ENCODE data around the gene TRPM8.

TRPM8 gene

DNA sequence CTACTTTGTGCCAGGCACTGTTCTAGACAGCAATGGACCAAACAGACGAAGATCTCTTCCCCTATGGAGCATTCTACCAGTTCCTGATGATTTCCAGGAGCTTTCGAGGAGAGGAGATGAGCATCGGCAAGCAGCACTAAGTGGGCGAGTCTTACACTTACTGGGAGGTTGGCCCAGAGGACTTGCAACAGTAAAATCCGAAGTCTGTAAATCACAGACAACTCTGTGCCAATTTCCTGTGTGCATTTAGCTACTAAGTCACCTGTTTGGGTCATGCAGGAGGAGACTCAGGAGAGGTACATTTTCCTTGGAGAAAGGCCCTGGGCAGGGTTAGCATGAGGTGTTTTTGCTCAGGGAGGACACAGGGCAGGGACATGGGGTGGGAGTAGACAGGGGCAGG is 58.9 kb downstream of the TRPM8 start:
- no peak for DNase-seq

- peak; percentile 10 for DNase-seq
These were observed 59.6 kb downstream of the TRPM8 start for GRCh38 chr2:233976690-233977294.

DNA sequence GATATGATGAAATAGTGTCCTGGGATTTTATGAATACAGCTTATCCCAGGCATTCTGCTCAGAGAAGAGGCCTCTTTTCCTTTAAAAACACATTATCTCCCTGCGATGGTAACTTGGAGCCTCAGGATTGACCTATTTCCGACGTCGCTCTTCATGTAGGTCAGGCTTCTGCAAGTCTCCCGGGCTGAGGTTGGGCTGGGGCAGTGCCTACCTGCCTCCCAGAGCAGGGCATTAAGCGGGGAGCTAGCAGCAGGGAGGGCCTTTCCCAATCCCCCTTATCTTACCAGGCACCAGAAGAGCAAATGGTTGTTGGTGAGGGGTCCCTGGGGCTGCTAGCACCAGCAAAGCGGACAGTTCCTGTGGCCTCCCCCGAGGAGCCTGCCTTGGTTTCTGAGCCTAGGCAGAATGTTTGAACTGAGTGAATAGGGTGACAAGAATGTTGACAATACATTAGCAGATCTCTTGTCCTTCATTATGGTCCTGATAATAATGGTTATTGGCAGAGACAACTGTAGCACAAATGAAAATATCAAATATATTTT is 60.2 kb downstream of the TRPM8 start:
- no peak for DNase-seq

GRCh38 chr2:233979748-233980147 is 62.6 kb downstream of the TRPM8 start:
- no peak for DNase-seq

- DNase-seq, result no peak
These were observed 63.9 kb downstream of the TRPM8 start for GRCh38 chr2:233980955-233981561.

DNA sequence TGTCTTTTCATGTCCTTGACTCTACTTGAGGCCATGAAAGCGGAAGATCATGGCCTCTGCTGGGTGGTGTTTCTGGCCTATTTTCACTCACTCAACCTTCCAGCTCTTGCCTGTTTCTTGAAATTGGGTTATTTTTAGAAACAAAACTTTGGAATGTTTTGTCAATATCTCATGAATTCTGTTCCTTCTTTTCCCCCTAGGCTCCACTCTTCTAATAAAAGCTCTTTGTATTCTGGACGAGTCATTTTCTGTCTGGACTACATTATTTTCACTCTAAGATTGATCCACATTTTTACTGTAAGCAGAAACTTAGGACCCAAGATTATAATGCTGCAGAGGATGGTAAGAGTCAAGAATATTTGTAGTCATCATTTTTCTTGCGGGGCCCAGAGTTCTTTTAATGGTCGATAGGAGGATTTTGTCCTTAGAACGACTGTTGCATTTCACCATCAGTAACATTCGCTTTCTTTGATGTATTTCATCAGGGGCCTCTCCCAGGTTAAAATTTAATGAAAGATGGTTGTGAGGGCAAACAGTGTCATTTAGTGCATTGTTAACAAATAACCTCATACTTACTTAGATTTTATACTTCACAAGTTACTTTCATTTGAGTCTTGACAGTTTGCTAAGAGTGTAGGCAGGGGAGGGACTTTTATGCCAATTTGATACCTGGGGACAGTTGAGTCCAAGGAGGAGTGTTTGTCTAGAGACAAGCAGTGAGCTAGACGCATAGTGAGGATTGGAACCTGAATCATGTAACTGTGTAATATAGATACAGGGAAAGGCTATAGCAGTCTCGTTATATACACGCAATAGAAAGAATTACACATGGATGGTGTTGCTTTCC is 64.6 kb downstream of the TRPM8 start:
- DNase-seq, result no peak

DNA sequence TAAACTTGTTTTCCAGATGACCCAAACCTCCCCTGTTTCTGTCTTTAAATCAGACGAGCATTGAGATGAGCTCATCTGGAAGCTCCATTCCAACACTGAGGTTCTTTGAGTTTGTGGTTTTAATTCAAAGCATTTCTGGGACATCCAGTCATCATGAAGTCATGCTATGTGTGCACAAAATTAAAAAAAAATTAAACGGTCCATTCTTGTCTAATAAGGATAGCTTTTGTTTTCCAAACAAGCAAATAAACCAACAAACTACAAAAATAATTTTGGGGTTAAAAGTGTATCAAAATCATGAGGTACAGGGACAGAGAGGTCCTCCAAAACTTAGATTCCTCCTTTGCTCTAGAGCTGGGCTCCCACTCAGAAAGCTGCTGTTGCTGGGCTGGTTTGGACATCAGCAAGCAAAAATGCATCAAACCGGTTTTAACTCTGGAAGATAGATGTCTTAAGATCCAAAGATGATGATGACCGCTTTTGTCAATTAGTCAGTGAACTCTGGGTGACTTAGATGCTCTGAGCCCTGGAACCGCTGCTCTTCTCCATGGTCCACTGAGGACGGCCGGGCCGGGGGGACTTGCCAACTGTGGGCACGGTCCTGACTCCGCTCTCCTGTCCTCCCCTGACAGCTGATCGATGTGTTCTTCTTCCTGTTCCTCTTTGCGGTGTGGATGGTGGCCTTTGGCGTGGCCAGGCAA is 65.4 kb downstream of the TRPM8 start:
- no peak for DNase-seq

GRCh38 chr2:233983445-233983844 is 66.3 kb downstream of the TRPM8 start:
- DNase-seq, result no peak

- DNase-seq, result no peak
These were observed 71.4 kb downstream of the TRPM8 start for GRCh38 chr2:233988581-233988980.

DNA sequence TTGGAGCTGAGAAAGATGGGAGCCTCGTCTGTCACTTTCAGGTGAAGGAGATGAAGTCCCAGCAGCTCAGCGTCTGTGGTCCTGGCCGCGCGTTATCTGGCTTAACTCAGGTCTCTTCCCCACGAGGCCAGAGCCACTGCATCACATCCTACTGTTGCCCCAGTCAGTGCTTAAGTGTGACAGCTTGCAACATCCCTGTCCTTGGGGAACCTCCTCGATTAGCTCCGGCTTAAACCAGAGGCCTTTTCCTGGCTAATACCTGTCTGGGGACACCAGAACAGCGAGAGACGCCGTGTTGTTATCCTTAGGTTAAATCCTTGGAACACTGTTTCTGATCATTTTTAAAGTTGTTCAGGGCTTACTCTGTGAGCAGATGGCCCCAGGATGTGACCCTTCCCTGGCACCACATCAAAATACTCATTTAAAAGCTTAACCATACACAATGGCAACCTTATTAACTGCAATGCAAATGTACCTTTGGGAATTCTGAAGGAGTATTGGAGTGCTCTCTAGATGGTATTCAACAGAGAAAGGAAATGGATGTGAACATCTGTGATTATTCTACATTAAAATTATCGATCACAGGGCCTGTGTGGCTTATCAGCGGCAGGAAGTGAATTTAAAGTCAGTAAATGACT is 72.2 kb downstream of the TRPM8 start:
- no peak for DNase-seq

DNA sequence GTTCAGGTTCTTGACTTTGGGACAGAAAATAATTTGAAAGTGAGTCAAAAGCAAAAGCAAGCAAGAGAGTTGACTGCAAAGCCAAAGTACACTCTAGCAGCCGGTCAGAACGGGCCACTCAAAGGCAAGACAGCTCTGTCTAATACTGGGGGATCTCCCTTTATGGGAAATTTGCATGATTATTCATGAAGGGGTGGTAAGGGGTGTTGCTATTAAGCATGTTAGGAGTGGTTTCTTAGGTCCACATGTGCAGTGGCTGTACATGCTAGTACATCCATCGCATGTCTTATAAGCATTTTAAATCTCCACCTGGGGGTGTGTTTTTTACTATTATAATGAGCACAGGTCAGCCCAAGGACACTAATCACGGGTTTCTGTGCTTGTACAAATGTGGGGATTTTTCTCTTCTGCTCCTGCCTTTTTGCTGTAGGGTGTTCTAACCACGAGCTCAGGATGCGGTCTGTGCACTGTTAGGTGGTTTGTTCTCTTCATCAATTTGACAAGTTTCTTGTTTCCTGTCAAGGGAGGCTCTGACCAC is 73.2 kb downstream of the TRPM8 start:
- no peak for DNase-seq

- DNase-seq, result no peak
These were observed 74.0 kb downstream of the TRPM8 start for GRCh38 chr2:233991196-233991595.

- DNase-seq, result no peak
These were observed 75.5 kb downstream of the TRPM8 start for GRCh38 chr2:233992513-233993217.

GRCh38 chr2:233993461-233993860 is 76.3 kb downstream of the TRPM8 start:
- no peak for DNase-seq

- DNase-seq, result no peak
These were observed 77.0 kb downstream of the TRPM8 start for GRCh38 chr2:233994151-233994550.

DNA sequence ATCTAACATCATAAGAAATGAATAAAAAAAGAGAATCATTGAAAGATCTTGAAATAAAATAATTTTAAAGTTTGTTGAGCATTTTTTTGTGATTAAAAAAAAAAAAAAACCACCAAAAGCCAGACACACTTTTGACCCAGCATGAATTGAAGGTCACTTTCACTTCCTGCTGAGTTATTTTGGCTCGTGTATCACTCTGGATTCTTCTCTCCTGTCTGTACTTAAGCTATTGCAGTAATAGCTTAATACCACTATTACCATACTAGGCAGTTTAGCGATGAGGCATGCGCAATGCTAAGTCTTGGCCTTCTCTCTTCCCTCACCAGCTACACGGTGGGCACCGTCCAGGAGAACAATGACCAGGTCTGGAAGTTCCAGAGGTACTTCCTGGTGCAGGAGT is 78.8 kb downstream of the TRPM8 start:
- DNase-seq, result no peak

DNA sequence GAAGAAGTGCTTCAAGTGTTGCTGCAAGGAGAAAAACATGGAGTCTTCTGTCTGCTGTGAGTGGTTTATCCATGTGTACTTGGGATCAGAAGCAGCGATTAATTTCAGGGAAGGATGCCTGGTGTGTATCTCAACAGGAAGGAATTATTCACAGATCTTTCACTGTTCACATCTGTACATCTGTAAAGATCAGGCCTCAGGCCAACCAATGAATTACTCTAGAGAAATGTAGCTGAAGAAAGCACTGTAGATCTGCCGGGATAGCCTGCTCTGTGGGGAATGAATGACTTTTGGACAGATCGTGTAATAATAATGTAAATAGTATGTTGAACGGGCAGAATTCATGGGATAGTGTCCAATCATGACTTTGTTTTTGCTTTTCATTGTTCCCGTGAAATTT is 79.3 kb downstream of the TRPM8 start:
- no peak for DNase-seq

- no peak for DNase-seq
These were observed 80.5 kb downstream of the TRPM8 start for GRCh38 chr2:233997707-233998106.

DNA sequence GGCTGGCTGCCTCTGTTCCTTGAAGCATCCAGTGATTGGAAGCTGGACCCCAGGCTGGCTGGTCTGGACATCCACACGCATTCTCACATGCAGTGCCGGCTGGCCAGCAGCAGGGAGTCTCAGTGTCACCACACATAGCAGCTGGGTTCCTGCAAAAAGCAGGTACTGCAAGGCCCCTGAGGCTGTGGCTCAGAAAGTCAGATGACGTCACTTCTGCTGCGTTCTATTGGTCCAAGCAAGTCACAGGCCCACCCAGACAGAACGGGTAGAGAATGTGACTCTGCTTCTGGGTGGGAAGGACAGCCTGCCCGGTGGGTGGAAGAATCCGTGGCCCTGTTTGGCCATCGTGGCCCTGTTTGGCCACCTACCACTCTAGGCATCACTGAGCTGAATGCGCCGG is 82.0 kb downstream of the TRPM8 start:
- no peak for DNase-seq

GRCh38 chr2:234001380-234002160 is 84.4 kb downstream of the TRPM8 start:
- DNase-seq, result no peak
